ENCODE data around the gene RAX2. TPM values are rescaled to one million over a fixed set of nuclear protein-coding genes. Genes with fewer than 3 reads are reported as not detected.

The RAX2 gene
- total and polyA plus RNA-seq, 2 donors (not counting 3 experiments of a cell fraction or from before 2014, with no cell fraction given), result not detected

GRCh38 chr19:3721131-3721886 is 50.7 kb downstream of the RAX2 start:
- ChIA-PET CTCF (interaction anchor here (1.4 kb wide), 1 partner anchor 101 kb away, joined by 5 read pairs; no protein-coding TSS in a partner anchor), POLR2A (no interaction called here)
- dilution Hi-C loops (cut with MboI; ENCODE audit: extremely low pct_ligation_motif_present, low sequenced_read_pairs) (no loop called here), intact Hi-C loops (cut with micrococcal nuclease) (no loop called here)
- Histone ChIP-seq H3K4me3 (replicated peaks in 1 of 3; ENCODE audit: insufficient read depth in 1 of 3, low read depth in 1 of 3, low read length in 3 of 3) (no peak overlapping the region), H2AFZ (ENCODE audit: low read depth, low read length) (no peak overlapping the region), H3K79me2 (ENCODE audit: control insufficient read depth, insufficient read depth, low read length) (no peaks in the 10 kb centered on the region), H3K36me3 (ENCODE audit: control insufficient read depth in 2 of 2, extremely low read depth in 1 of 2, insufficient read depth in 2 of 2, low read length in 2 of 2) (no peaks in the 10 kb centered on the region), H3K27me3 (ENCODE audit: control insufficient read depth in 2 of 2, insufficient read depth in 2 of 2, low read length in 2 of 2) (peaks cover 20 to 27% of the 10 kb centered on the region in 2 experiments), H3K9me1 (replicated peaks; ENCODE audit: control insufficient read depth, extremely low read depth, insufficient read depth, low read length) (no peaks in the 10 kb centered on the region), H3K27ac (ENCODE audit: insufficient read depth, low read depth, low read length) (no peak overlapping the region), H3K4me1 (ENCODE audit: control insufficient read depth, extremely low read depth, insufficient read depth, low read length) (no peaks in the 10 kb centered on the region), H3K9me3 (replicated peaks; ENCODE audit: control insufficient read depth, insufficient read depth, low read length) (no peaks in the 10 kb centered on the region), H4K20me1 (replicated peaks; ENCODE audit: control insufficient read depth, extremely low read depth, insufficient read depth, low read length) (no peaks in the 10 kb centered on the region), H3K9ac (replicated peaks; ENCODE audit: extremely low read depth, insufficient read depth, low read length) (no peak overlapping the region), H3K4me2 (ENCODE audit: insufficient read depth, low read length) (no peak overlapping the region)
- FAIRE-seq (peak; percentile 46), DNase-seq (ENCODE audit: low read depth, low spot score) (peak; percentile 61)
- BruUV-seq (replicated peaks), result no TSS peak
- no peak for TF ChIP-seq POLR2A (IDR thresholded peaks at IDR 0.05; ENCODE audit: low read depth, low read length)
- TF ChIP-seq POLR2AphosphoS5 (IDR thresholded peaks at IDR 0.05; ENCODE audit: insufficient read depth, low read depth, low read length), result peak; percentile 34
- peak; percentile 34 for TF ChIP-seq EZH2 (IDR thresholded peaks at IDR 0.05; ENCODE audit: borderline replicate concordance, low read depth, low read length, severe bottlenecking)

DNA sequence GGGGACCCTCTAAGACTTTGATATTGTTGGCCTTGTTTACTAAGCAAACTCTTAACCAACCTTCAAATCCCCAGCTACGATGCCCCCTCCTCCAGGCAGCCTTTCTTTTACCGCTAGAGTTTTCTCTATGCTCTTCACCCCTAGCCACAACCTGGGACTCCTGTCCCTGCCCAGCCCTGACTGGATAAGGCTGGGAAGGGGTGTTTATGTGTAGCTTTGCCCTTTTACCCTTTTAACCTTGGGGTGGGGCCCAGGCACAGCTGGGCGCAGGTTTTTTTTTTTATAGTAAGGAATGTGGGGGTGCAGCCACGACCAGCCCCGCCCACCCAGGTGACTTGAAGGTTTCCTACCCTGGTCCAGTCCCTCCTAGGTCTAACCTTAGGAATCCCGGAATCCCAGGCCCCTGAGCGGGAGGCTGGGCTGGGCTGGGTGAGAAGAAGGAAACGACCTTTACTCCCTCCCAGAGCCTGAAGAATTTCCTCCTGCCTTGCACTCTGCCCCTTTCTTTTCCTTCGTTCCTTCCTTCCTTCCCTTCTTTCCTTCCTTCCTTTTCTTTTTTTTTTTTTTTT is 51.6 kb downstream of the RAX2 start:
- FAIRE-seq, result peak; percentile 40
- Histone ChIP-seq H3K9ac (replicated peaks; ENCODE audit: extremely low read depth, insufficient read depth, low read length) (no peak overlapping the region), H4K20me1 (replicated peaks; ENCODE audit: control insufficient read depth, extremely low read depth, insufficient read depth, low read length) (no peaks in the 10 kb centered on the region), H3K79me2 (ENCODE audit: control insufficient read depth, insufficient read depth, low read length) (no peaks in the 10 kb centered on the region), H3K9me1 (replicated peaks; ENCODE audit: control insufficient read depth, extremely low read depth, insufficient read depth, low read length) (no peaks in the 10 kb centered on the region), H3K27ac (ENCODE audit: insufficient read depth, low read depth, low read length) (no peak overlapping the region), H3K4me3 (replicated peaks in 1 of 3; ENCODE audit: insufficient read depth in 1 of 3, low read depth in 1 of 3, low read length in 3 of 3) (no peak overlapping the region), H2AFZ (ENCODE audit: low read depth, low read length) (no peak overlapping the region), H3K9me3 (replicated peaks; ENCODE audit: control insufficient read depth, insufficient read depth, low read length) (no peaks in the 10 kb centered on the region), H3K4me1 (ENCODE audit: control insufficient read depth, extremely low read depth, insufficient read depth, low read length) (no peaks in the 10 kb centered on the region), H3K36me3 (ENCODE audit: control insufficient read depth in 2 of 2, extremely low read depth in 1 of 2, insufficient read depth in 2 of 2, low read length in 2 of 2) (no peaks in the 10 kb centered on the region), H3K4me2 (ENCODE audit: insufficient read depth, low read length) (no peak overlapping the region), H3K27me3 (ENCODE audit: control insufficient read depth in 2 of 2, insufficient read depth in 2 of 2, low read length in 2 of 2) (peaks cover 20 to 27% of the 10 kb centered on the region in 2 experiments)
- BruUV-seq (replicated peaks), result no TSS peak
- intact Hi-C loops (cut with micrococcal nuclease), result no loop called here
- dilution Hi-C loops (cut with MboI; ENCODE audit: extremely low pct_ligation_motif_present, low sequenced_read_pairs), result no loop called here
- TF ChIP-seq JUN (IDR thresholded peaks at IDR 0.05; ENCODE audit: borderline replicate concordance, insufficient read depth, insufficient read length, low read depth) (no peak), POLR2AphosphoS5 (IDR thresholded peaks at IDR 0.05; ENCODE audit: insufficient read depth, low read depth, low read length) (no peak), GATA2 (IDR thresholded peaks at IDR 0.05; ENCODE audit: insufficient read depth, insufficient read length, low read depth, low read length) (no peak), MYC (IDR thresholded peaks at IDR 0.05; ENCODE audit: low read depth, low read length) (no peak), FOS (IDR thresholded peaks at IDR 0.05; ENCODE audit: borderline replicate concordance, insufficient read depth, low read length) (no peak), EZH2 (IDR thresholded peaks at IDR 0.05; ENCODE audit: borderline replicate concordance, low read depth, low read length, severe bottlenecking) (no peak), CTCF (IDR thresholded peaks at IDR 0.05; ENCODE audit: extremely low read depth in 1 of 2, insufficient read depth in 1 of 2, low read depth in 1 of 2, low read length in 2 of 2) (no peak), POLR2A (IDR thresholded peaks at IDR 0.05; ENCODE audit: low read depth, low read length) (no peak)
- TF ChIP-seq, protein P1, sequence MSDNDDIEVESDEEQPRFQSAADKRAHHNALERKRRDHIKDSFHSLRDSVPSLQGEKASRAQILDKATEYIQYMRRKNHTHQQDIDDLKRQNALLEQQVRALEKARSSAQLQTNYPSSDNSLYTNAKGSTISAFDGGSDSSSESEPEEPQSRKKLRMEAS (IDR thresholded peaks at IDR 0.05; ENCODE audit: insufficient read depth, insufficient read length), result no peak
- ChIA-PET POLR2A (no interaction called here), CTCF (no interaction called here)
- DNase-seq (ENCODE audit: low read depth, low spot score), result no peak
